Measurements from ENCODE around the gene TCF25.
"Not testable (repeated sequence)": the region's sequence is repeated elsewhere in the genome, so short reads cannot be mapped to it uniquely, and the experiment has no call there.

DNA sequence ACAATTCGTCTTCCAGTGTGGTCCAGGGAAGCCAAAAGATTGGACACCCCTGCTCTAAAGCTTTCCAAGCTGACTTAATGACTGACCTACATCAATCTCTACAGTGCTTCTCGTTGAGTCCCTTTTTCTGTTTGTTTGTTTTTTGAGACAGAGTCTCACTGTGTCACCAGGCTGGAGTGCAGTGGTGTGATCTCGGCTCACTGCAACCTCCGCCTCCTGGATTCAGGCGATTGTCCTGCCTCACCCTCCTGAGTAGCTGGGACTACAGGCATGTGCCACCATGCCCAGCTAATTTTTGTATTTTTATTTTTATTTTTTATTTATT, 49.6 kb upstream of the TCF25 start:
- TF ChIP-seq POLR2AphosphoS5 (IDR thresholded peaks at IDR 0.05; ENCODE audit: borderline replicate concordance, low read depth, low read length); EZH2 (IDR thresholded peaks at IDR 0.05): not testable (repeated sequence)

All from SK-N-MC (cell line).